AG04450 (cell line): ENCODE results near the gene ZCCHC3. TPM values are rescaled to one million over a fixed set of nuclear protein-coding genes. Genes with fewer than 3 reads are reported as not detected.
A peak's percentile ranks its signal among the peaks of the same experiment; 100 is the strongest.

ENCODE experiments used
- CTCF ChIA-PET: fragments of 300-600, 350-600 bp; formaldehyde crosslinking; extraction: SDS; loops from one replicate; lab custom pipeline; 2022; ENCODE audit warnings: antibody characterized with exemption, inconsistent platforms; lab: Charles Lee
- POLR2A ChIA-PET: fragments of 350-600 bp; formaldehyde crosslinking; extraction: SDS; loops from one replicate; lab custom pipeline; 2021; ENCODE audit warnings: antibody characterized with exemption, inconsistent platforms; lab: Yijun Ruan, JAX
- DNase-seq: peaks from one replicate; pipeline ENCODE4 v3.0.0-alpha.2; 2011; ENCODE audit warnings: low read depth, low spot score
- H3K27ac ChIP-seq: one replicate; pipeline ENCODE4 v1.5.1; 2012; ENCODE audit warnings: low read depth, low read length, control low read depth
- H3K27me3 ChIP-seq: one replicate; pipeline ENCODE4 v1.6.0; 2012; ENCODE audit warnings: low read length; ENCODE audit not compliant: control insufficient read depth, insufficient read depth
- H3K4me3 ChIP-seq: 2 replicates; pipeline ENCODE4 v1.5.1; 2011; ENCODE audit warnings: mild to moderate bottlenecking, low read depth, low read length, control low read depth
- H3K9me3 ChIP-seq: 2 replicates; pipeline ENCODE4 v1.5.1; 2012; ENCODE audit warnings: low read length; ENCODE audit not compliant: control insufficient read depth, insufficient read depth
- CTCF ChIP-seq: IDR thresholded peaks from 2 replicates; pipeline ENCODE4 v1.5.1; 2011; ENCODE audit warnings: low read depth, low read length, control low read depth, inconsistent platforms
- polyA plus RNA-seq: library from polyadenylated mRNA; depleted of rRNA; stranded (reverse); fragments of >200 nt; gene quantifications from 2 replicates; pipeline ENCODE4 v1.2.3, GENCODE V29; 2011

Gene ZCCHC3
- polyA plus RNA-seq, 1 experiment, result 15.4 TPM

DNA sequence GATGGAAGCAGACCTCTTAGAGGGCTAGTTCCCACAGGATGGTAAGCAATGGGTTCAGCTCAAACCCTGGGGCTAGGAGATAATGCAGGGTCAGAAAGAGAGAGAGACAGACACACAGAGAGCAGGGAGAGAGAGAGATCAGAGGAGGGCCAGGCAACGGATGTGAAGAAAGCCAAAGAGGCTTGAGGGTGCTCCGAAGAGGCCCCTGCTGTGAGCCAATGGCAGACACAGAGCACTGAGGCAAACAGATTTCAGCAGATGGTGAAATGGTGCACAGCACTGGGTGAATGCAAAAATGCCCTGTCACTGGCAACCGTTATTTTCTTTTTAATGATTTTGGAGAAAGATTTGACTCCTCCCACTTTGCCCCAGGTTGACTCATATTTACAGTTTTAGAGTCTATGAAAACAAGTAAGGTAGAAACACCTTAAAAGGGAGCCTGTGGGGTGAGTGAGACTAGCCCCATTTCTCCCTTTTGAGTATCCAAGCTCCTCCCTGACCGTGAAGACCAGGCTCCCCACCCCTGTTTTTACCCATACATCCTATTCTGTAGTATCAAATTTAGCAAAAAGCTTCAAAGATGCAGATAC, 39.0 kb upstream of the ZCCHC3 start:
- Histone ChIP-seq H3K4me3 (no peak overlapping the region), H3K9me3 (no peaks in the 10 kb centered on the region), H3K27me3 (peaks cover 6% of the 10 kb centered on the region), H3K27ac (no peak overlapping the region)
- TF ChIP-seq CTCF, result no peak
- POLR2A ChIA-PET, result interaction anchor here (0.6 kb wide), 1 partner anchor 30 kb away, joined by 6 read pairs; no protein-coding TSS in a partner anchor
- no peak for DNase-seq
- CTCF ChIA-PET, result interaction anchor here (1.0 to 2.9 kb wide), 2 partner anchors 8 to 11 kb away, joined by 3 to 11 read pairs; no protein-coding TSS in a partner anchor

- ChIA-PET CTCF (interaction anchor here (0.6 to 2.9 kb wide), 3 partner anchors 8 to 19 kb away, joined by 3 to 11 read pairs (median 3); no protein-coding TSS in a partner anchor), POLR2A (interaction anchor here (0.6 kb wide), 1 partner anchor 29 kb away, joined by 6 read pairs; no protein-coding TSS in a partner anchor)
- no peak overlapping the region for H3K27ac ChIP-seq
- peaks cover 11% of the 10 kb centered on the region for H3K27me3 ChIP-seq
- DNase-seq, result no peak
- no peak overlapping the region for H3K4me3 ChIP-seq
- no peaks in the 10 kb centered on the region for H3K9me3 ChIP-seq
- TF ChIP-seq CTCF, result peak; percentile 42
Measured at GRCh38 chr20:258963-259362, 38.4 kb upstream of the ZCCHC3 start.

- Histone ChIP-seq H3K27me3 (peaks cover 12% of the 10 kb centered on the region), H3K27ac (no peak overlapping the region), H3K4me3 (no peak overlapping the region), H3K9me3 (no peaks in the 10 kb centered on the region)
- CTCF ChIA-PET, result interaction anchor here (0.9 kb wide), 1 partner anchor 71 kb away, joined by 3 read pairs; no protein-coding TSS in a partner anchor
- POLR2A ChIA-PET, result no interaction called here
- no peak for TF ChIP-seq CTCF
- no peak for DNase-seq
Measured at GRCh38 chr20:259981-260380, 37.4 kb upstream of the ZCCHC3 start.

- CTCF ChIA-PET, result interaction anchor here (2.8 kb wide), 1 partner anchor 67 kb away, joined by 17 read pairs; no protein-coding TSS in a partner anchor
- no peak for TF ChIP-seq CTCF
- DNase-seq, result no peak
Measured at GRCh38 chr20:263701-264100, 33.7 kb upstream of the ZCCHC3 start.

More at GRCh38 chr20:263701-264100, 33.7 kb upstream of the ZCCHC3 start:
- H3K27ac ChIP-seq, result no peak overlapping the region
- POLR2A ChIA-PET, result interaction anchor here (0.5 kb wide), 1 partner anchor 34 kb away, joined by 3 read pairs; the partner anchor contains the start of gene ZCCHC3
- H3K4me3 ChIP-seq, result no peak overlapping the region
- H3K27me3 ChIP-seq, result peaks cover 13% of the 10 kb centered on the region
- H3K9me3 ChIP-seq, result no peaks in the 10 kb centered on the region
